ENCODE data around the gene TSPAN4.

TSPAN4 gene

GRCh38 chr11:820655-821511 is 21.8 kb upstream of the TSPAN4 start:
- DNase-seq (ENCODE audit: low read depth, low spot score), result no peak
- peak overlapping the region; percentile 66 for H3K4me3 ChIP-seq (ENCODE audit: low read length)

GRCh38 chr11:821512-822371 is 20.9 kb upstream of the TSPAN4 start:
- H3K4me3 ChIP-seq (ENCODE audit: low read length), result no peak overlapping the region
- no peak for DNase-seq (ENCODE audit: low read depth, low spot score)

- no peak for DNase-seq (ENCODE audit: low read depth, low spot score)
Measured at GRCh38 chr11:823441-824291, 19.0 kb upstream of the TSPAN4 start.

GRCh38 chr11:824292-824880 is 18.3 kb upstream of the TSPAN4 start:
- DNase-seq (ENCODE audit: low read depth, low spot score), result no peak
- H3K4me3 ChIP-seq (ENCODE audit: low read length), result no peak overlapping the region

More at GRCh38 chr11:823441-824291, 19.0 kb upstream of the TSPAN4 start:
- no peak overlapping the region for H3K4me3 ChIP-seq (ENCODE audit: low read length)

- no peak overlapping the region for H3K4me3 ChIP-seq (ENCODE audit: low read length)
- no peak for DNase-seq (ENCODE audit: low read depth, low spot score)
Measured at GRCh38 chr11:824942-825341, 17.7 kb upstream of the TSPAN4 start.

- no peak overlapping the region for H3K4me3 ChIP-seq (ENCODE audit: low read length)
- DNase-seq (ENCODE audit: low read depth, low spot score), result no peak
Measured at GRCh38 chr11:825366-826226, 17.1 kb upstream of the TSPAN4 start.

GRCh38 chr11:826227-826621 is 16.4 kb upstream of the TSPAN4 start:
- DNase-seq (ENCODE audit: low read depth, low spot score), result no peak
- no peak overlapping the region for H3K4me3 ChIP-seq (ENCODE audit: low read length)

GRCh38 chr11:826836-827145 is 15.9 kb upstream of the TSPAN4 start:
- DNase-seq (ENCODE audit: low read depth, low spot score), result no peak
- H3K4me3 ChIP-seq (ENCODE audit: low read length), result peak overlapping the region; percentile 40

GRCh38 chr11:827146-827896 is 15.3 kb upstream of the TSPAN4 start:
- H3K4me3 ChIP-seq (ENCODE audit: low read length), result peak overlapping the region; percentile 40
- DNase-seq (ENCODE audit: low read depth, low spot score), result no peak

GRCh38 chr11:827897-828192 is 14.8 kb upstream of the TSPAN4 start, which contains the start of gene CRACR2B:
Gene CRACR2B (plus strand): TSS chr11:827919. CDS start chr11:828608, 689 bp downstream.
- peak within 1 kb of the TSS; percentile 40 for H3K4me3 ChIP-seq (ENCODE audit: low read length)
- no peak for DNase-seq (ENCODE audit: low read depth, low spot score)

- no peak for DNase-seq (ENCODE audit: low read depth, low spot score)
- no peak overlapping the region for H3K4me3 ChIP-seq (ENCODE audit: low read length)
Measured at GRCh38 chr11:828506-829175, 14.0 kb upstream of the TSPAN4 start.

- H3K4me3 ChIP-seq (ENCODE audit: low read length), result no peak overlapping the region
- no peak for DNase-seq (ENCODE audit: low read depth, low spot score)
Measured at GRCh38 chr11:829176-829846, 13.3 kb upstream of the TSPAN4 start.

- no peak overlapping the region for H3K4me3 ChIP-seq (ENCODE audit: low read length)
- DNase-seq (ENCODE audit: low read depth, low spot score), result no peak
Measured at GRCh38 chr11:829847-830294, 12.8 kb upstream of the TSPAN4 start.

GRCh38 chr11:830295-831117 is 12.1 kb upstream of the TSPAN4 start:
- peak; percentile 44 for DNase-seq (ENCODE audit: low read depth, low spot score)
- no peak overlapping the region for H3K4me3 ChIP-seq (ENCODE audit: low read length)

GRCh38 chr11:831118-831864 is 11.4 kb upstream of the TSPAN4 start:
- H3K4me3 ChIP-seq (ENCODE audit: low read length), result no peak overlapping the region

More at GRCh38 chr11:831118-831864, 11.4 kb upstream of the TSPAN4 start:
- no peak for DNase-seq (ENCODE audit: low read depth, low spot score)

Data from Jurkat, Clone E6-1 (cell line).